Ovary (tissue), 9 donors: Measurements from ENCODE around the gene GGA1. TPM values are rescaled to one million over a fixed set of nuclear protein-coding genes. Genes with fewer than 3 reads are reported as not detected.

ENCODE experiments used
- DNase-seq, 5 donors: peaks; one replicate each; pipeline ENCODE4 v3.0.0-alpha.2; 2019 to 2020
- H3K27ac ChIP-seq, 2 donors: fragments of 200-600 bp; one replicate each; pipeline versions ENCODE4 v1.5.1 to v1.8.0; 2019 to 2022
- H3K27me3 ChIP-seq: fragments of 200-600 bp; one replicate; pipeline ENCODE4 v1.8.0; 2022
- H3K36me3 ChIP-seq: fragments of 200-600 bp; sonication (generic); one replicate; pipeline ENCODE4 v1.5.1; 2019
- H3K4me1 ChIP-seq: one replicate; pipeline ENCODE4 v1.8.1; 2013; ENCODE audit warnings: mild to moderate bottlenecking, moderate library complexity; ENCODE audit not compliant: insufficient read depth
- H3K4me3 ChIP-seq: fragments of 200-600 bp; sonication (generic); one replicate; pipeline ENCODE4 v1.5.1; 2017
- H3K9me3 ChIP-seq, 2 donors: fragments of 200-600 bp in 1 of 2; sonication (generic) in 1 of 2; one replicate each; pipeline versions ENCODE4 v1.5.1 to v1.8.1; 2013 to 2019; ENCODE audit warnings: mild to moderate bottlenecking in 1 of 2, moderate library complexity in 1 of 2
- CTCF ChIP-seq, 3 donors: fragments of 450-650 bp in 2 of 3; fragments of 200-600 bp in 1 of 3; IDR thresholded peaks; one replicate each; pipeline versions ENCODE4 v1.5.1 to v1.8.0; 2016 to 2022; ENCODE audit warnings: antibody characterized with exemption in 3 of 3, mild to moderate bottlenecking in 1 of 3
- EP300 ChIP-seq: sonication (generic); formaldehyde crosslinking; IDR thresholded peaks from one replicate; pipeline ENCODE4 v1.6.1; 2017; ENCODE audit warnings: antibody characterized with exemption
- POLR2A ChIP-seq: fragments of 450-650 bp; IDR thresholded peaks from one replicate; pipeline ENCODE4 v1.6.1; 2017; ENCODE audit warnings: antibody characterized with exemption, mild to moderate bottlenecking, moderate library complexity
- WGBS, 3 donors: extraction: QIAGEN DNeasy Blood & Tissue Kit in 1 of 3; methylation state at CpG; one replicate each; pipeline versions ENCODE4 v1.1.5 to v1.1.7; 2013 to 2017; 5-methylcytosine and 5-hydroxymethylcytosine counted together
- intact Hi-C, 4 donors: fragments of 100-400 bp; cut with DNase I; formaldehyde crosslinking; loops; one replicate each; pipeline versions ENCODE4 v1.11.0 to v1.15.1; 2022 to 2023
- polyA plus RNA-seq, 2 donors: library from polyadenylated mRNA; stranded (reverse); fragments of 200-250 nt in 1 of 2; fragments of 350-450 nt in 1 of 2; fragmentation: Illumina TruSeq in 1 of 2; extraction: RNeasy Lipid Tissue Mini Kit (QIAGEN cat#74804) in 1 of 2; gene quantifications; one replicate each; pipeline ENCODE4 v1.2.3, GENCODE V29; 2013 to 2014
- total RNA-seq, 7 donors: library from RNA; depleted of rRNA in 2 of 7; stranded (reverse); fragments of >200 nt in 2 of 7; fragmentation: NEBNext Ultra II Directional in 3 of 7; extraction: Animal tissue kit (Norgen Biotek cat#: 25700) in 3 of 7; gene quantifications; one replicate each; pipeline versions ENCODE4 v1.1.0 to v1.2.4, GENCODE V29; 2016 to 2023
- donor health status: DM: no; HTN: no; CAD: no; lungs with moderate emphysema.
- donor health status: DM: no; HTN: no; CAD: no.
- donor health status: Bipolar disorder and iron deficiency.
- donor health status: DM: yes; HTN: yes; CAD: no.
- donor health status: DM: no; HTN: no; CAD: no.
- donor health status: DM: yes; HTN: yes; CAD: no.

The GGA1 gene
- total and polyA plus RNA-seq, 9 donors = 24.1 to 64.7 (median 46.6) TPM

GRCh38 chr22:37635157-37635556 lies 26.5 kb downstream of the GGA1 start:
- intact Hi-C loops = no loop called here
- TF ChIP-seq CTCF (IDR thresholded peaks at IDR 0.05) (no peak), POLR2A (no peak), EP300 (no peak)
- Histone ChIP-seq H3K27ac (peak overlapping the region in 1 of 2 donors; percentile 84), H3K4me1 (peaks cover 16% of the 10 kb centered on the region), H3K36me3 (no peaks in the 10 kb centered on the region), H3K27me3 (no peaks in the 10 kb centered on the region), H3K4me3 (no peak overlapping the region), H3K9me3 (no peaks in the 10 kb centered on the region)
- 90 to 93% (median 93%) methylated on average over 5 to 7 of the region's 7 CpGs for WGBS, 3 donors
- peak in 1 of 5 donors; percentile 36 for DNase-seq

- 64 to 68% (median 67%) methylated on average over 6 of the region's 6 CpGs for WGBS, 3 donors
- DNase-seq = peak in 1 of 5 donors; percentile 37
- intact Hi-C loops = no loop called here
- H3K27ac ChIP-seq = no peak overlapping the region
- H3K27me3 ChIP-seq = no peaks in the 10 kb centered on the region
- H3K9me3 ChIP-seq = no peaks in the 10 kb centered on the region
- peaks cover 18% of the 10 kb centered on the region for H3K4me1 ChIP-seq
- no peaks in the 10 kb centered on the region for H3K36me3 ChIP-seq
- TF ChIP-seq CTCF (IDR thresholded peaks at IDR 0.05) (no peak), POLR2A (no peak)
- no peak overlapping the region for H3K4me3 ChIP-seq
Measured at GRCh38 chr22:37636186-37636948, 27.7 kb downstream of the GGA1 start.

GRCh38 chr22:37636949-37637273 lies 28.3 kb downstream of the GGA1 start:
- H3K36me3 ChIP-seq = no peaks in the 10 kb centered on the region
- H3K9me3 ChIP-seq = no peaks in the 10 kb centered on the region
- H3K4me3 ChIP-seq = no peak overlapping the region
- peaks cover 18% of the 10 kb centered on the region for H3K4me1 ChIP-seq
- intact Hi-C loops = no loop called here
- no peaks in the 10 kb centered on the region for H3K27me3 ChIP-seq
- 64 to 70% (median 65%) methylated on average over 3 of the region's 3 CpGs for WGBS, 3 donors
- TF ChIP-seq POLR2A = no peak
- no peak for TF ChIP-seq CTCF (IDR thresholded peaks at IDR 0.05)
- TF ChIP-seq EP300 = no peak
- DNase-seq = no peak
- no peak overlapping the region for H3K27ac ChIP-seq

GRCh38 chr22:37638391-37639069 lies 29.9 kb downstream of the GGA1 start:
- Histone ChIP-seq H3K9me3 (no peaks in the 10 kb centered on the region), H3K27me3 (no peaks in the 10 kb centered on the region), H3K4me1 (peaks cover 14% of the 10 kb centered on the region), H3K36me3 (no peaks in the 10 kb centered on the region), H3K4me3 (peak overlapping the region; percentile 47), H3K27ac (peak overlapping the region; percentile 59 to 75)
- TF ChIP-seq CTCF (IDR thresholded peaks at IDR 0.05) (no peak), POLR2A (no peak), EP300 (no peak)
- intact Hi-C loops = no loop called here
- peak in 1 of 5 donors; percentile 33 for DNase-seq
- 68 to 81% (median 73%) methylated on average over 10 to 11 of the region's 11 CpGs for WGBS, 3 donors
